HG03060 (cell line): Measurements from ENCODE around the gene DDX24.

ENCODE experiments used
- ATAC-seq: cut with Tn5 transposase; IDR thresholded peaks from one replicate; pipeline ENCODE4 v1.9.1; 2021; ENCODE audit warnings: low read depth, moderate number of reproducible peaks; ENCODE audit not compliant: unreplicated experiment

The DDX24 gene

DNA sequence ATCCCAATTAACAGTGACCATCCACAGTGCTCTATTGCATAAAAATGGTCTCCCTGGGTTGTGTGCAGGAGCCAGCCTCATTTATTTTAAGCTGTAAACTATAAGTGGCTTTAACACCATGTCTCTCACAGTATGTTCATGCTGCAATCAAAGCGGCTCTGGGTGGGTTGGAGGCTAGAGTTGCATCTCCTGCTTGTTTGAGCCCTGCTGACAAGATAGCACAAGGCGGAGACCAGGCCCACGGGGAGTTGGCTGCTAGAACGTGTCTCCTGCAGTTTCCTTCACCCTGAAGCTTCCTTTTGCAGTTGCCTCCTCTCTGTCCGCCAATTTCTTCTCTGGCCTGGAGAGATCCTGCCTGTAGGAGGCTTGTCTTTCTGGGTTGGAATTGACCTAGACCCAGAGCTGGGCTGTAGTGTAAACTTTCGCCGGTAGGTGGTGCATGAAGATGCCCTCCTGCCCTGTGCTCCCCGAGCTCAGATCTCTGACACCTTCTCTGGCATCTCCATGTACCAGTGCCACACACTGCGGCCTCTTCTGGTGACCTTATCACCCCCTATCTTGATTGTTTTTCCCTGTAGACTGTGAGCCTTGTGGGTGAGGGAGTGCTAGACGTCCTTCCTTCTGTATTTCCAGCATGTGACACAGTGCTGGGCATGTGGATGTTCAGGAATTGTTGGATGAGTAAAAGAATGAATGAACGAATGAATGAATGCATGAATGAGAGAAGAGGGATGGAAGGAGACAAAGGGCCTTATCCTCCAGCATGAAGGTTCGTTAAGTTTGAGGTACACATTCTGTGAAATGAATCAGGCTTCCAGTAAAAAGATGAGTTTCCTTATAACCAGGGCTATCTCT, 44.5 kb downstream of the DDX24 start:
- ATAC-seq = peak; percentile 69

DNA sequence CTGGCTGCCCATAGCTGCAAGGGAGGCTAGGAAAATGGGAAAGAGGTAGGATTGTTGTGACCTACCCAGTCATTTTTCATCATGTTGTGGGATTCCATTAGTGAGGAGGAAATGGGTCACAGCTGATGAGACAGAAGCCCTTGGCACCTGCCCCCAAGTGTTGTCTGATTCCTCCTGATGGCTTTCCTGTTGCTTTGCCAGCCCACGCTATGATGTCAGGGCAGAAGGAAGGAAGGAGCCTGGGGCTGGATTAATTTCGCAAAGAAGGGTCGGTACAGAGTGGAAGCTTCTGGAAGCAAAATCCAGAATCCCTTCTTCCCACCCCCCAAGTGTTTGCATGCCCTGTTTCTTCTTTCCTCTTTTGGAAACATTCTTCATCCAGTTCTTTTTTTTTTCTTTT, 46.1 kb downstream of the DDX24 start:
- ATAC-seq = no peak

DNA sequence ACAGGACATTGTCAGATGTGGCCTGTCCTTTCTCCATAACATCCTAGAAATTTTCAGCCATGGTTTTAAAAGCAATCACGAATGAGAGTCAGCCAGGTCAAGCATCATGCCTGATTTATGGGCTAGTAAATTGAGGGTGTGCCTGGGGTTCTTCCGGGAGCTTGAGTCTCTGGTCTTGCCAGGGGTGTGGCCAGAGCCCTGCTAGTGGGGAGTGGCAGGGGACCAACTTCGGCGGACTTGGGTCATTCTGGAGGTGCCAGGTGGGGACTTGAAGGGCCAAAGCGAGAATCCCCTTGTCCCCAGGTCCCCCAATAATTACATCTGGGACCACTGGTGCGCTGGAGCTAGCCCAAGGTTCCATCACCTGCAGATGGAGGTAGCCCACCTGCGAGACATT, 49.1 kb downstream of the DDX24 start:
- no peak for ATAC-seq

DNA sequence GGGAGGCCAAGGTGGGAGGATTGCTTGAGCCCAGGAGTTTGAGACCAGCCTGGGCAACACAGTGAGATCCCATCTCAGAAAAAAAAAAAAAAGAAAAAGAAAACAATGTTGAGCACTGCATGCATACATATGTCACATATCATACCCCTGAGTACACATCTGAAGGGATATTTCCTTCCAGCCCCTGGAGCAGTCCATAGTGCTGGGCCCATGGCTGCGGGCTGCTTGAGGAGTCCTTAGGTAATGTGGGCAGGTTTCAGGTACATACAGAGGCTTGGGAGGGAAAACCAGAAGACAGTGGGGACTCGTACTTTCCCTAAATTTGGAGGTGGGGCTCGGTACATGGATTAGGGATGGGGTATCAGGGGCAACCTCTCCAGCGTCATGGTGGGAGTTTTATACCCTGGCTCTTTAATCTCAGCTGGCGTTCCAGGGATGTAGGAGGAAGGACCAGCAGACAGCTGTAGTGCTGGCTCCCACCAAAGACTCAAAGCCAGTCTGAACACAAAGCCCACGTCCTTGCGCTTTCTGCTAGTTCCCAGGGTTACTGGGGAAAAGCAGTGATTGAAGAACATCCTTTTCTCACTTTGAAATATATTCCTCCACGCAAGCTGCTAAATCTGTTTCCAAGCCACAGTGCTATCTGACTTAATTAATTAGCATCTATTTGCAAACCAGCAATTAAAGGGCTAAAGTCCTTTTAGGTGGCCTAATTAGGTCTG, 49.7 kb downstream of the DDX24 start:
- ATAC-seq = no peak

DNA sequence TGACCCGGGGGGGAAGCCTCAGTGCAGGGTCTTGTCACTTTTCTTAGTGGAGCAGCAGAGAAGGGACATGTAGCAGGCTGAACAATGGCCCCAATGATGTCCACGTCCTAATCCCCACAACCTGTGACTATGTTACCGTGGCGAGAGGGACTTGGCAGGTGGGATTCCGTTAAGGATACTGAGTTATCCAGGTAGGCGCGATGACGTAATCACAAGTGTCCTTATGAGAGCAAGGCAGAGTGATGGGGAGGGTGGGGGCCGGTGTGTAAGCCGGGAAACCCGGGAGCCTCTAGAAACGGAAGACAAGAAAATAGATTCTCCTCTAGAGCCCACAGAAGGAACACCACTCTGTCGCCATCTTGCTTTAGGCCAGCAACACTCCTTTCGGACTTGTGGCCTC, 50.4 kb downstream of the DDX24 start:
- no peak for ATAC-seq

DNA sequence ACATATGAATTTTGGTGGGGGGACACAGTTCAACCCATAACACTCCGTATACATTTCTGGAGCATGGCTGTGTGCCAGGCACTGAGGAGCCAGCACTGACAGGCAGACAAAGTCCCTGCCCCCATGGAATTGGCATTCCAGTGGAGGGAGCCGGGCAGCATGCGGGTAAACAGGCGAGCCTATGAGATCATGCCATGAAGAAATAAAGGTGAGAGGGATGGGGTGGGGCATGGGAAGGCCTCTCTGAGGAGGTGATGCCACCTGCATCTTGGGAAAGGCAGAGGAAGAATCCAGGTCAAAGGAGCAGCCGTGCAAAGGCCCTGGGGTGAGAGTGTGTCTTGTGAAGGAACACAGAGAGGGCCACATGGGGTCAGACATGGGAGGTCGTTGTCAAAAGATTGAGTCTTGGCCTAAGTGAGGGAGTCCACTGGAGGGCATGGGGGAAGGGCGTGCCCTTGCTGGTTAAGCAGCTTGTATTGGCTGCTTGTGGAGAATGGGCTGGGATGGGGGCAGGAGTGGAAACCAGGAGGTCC, 51.3 kb downstream of the DDX24 start:
- ATAC-seq = no peak

DNA sequence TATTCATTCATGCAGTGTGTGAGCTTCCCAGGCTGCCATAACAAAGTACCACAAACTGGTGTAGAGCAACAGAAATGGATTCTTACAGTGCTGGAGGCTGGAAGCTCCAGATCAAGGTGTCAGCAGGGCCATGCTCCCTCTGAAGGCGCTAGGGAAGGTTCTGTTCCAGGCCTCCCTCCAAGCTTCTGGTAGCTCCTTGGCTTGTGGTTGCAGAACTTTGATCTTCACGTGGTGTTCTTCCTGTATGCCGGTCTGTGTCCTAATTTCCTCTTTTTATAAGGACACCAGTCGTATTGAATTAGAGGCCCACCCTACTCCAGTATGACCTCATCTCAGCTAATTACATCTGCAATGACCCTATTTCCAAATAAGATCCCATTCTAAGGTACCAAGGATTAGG, 51.7 kb downstream of the DDX24 start:
- ATAC-seq = no peak

DNA sequence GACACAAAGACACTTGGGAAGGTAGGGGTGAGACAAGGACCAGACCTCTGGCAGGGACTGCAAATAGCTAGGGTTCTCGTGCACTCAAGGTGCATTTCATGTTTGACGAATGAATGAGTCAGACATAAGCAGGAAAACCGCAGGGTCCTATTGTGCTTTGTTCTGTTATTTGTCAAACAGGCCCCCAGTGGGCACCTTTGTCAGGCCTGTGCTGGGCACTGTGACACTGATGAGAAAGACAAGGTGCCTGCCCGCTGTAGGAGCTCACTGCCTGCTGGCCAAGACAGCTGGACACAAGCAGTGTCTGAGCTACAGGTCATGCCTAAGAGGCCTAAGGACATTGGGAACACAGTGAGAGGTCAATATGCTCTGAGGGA, 52.6 kb downstream of the DDX24 start:
- peak; percentile 37 for ATAC-seq

DNA sequence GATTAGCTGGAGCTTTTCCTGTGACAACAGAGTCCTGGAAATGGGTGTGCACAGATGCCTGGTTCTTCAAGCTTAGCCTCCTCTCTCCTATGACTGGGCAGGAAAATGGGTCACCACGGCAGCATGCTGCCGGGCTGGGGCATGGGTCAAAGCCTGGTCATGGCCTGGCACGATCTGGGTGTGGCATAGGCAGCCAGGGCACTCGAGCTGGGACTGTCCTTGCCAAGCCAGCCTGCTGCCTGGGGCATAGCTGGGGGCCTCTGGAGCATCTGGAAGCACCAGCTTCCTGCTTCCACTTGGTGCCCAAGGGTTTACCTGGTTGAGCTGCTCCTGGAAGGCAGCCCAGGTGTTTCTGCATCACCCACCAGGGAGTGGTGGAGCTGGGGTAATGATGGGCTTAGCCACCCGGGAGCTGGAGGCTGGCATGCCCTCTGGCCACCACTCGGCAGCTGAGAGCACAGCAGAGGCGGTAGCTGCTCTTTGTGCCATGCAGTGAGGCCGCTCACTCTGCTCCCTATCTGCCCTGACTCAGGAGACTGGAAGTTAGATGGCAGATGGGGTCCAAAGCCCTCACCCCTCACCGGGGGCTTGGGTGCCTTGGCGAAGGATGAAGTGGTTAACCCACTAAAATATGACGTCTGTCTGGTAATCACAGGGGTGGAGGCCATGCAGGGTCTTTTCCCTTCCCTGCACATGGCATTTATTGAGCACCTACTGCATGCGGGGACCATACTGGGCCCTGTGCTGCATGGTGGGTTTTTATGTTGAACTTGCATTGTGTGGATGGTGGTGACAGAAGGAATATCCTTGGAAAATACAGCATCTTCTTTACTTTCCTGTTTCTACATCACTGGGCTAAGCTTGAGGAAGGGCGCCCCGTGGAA, 53.2 kb downstream of the DDX24 start:
- ATAC-seq = no peak

DNA sequence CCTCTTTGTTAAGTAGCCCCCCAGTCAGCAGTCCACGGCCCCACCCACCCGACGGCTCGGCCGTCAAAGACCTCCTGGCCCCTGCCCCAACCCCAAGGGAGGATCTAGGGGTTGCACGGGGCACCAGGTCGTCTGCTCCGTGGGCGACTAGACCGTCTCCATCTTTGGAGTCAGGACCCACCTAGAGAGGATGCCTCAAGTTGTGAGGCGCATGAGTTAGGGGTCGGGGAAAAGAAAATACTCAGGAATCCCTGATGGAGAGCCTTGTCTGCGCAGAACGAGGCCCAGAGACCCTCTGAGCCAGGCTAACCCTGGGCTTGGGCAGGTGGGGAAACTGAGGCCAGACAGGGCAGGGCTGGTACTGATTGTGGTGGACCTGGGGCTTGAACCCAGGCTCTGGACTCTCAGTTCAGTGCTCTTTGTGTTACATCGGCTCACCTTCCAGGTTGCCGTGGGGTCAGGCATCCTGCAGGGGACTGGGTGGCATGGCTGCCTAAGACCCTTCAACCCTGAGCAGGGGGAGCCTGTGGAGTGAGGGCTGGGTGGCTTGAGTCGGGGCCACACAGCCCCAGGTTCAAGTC, 54.0 kb downstream of the DDX24 start:
- ATAC-seq = no peak

DNA sequence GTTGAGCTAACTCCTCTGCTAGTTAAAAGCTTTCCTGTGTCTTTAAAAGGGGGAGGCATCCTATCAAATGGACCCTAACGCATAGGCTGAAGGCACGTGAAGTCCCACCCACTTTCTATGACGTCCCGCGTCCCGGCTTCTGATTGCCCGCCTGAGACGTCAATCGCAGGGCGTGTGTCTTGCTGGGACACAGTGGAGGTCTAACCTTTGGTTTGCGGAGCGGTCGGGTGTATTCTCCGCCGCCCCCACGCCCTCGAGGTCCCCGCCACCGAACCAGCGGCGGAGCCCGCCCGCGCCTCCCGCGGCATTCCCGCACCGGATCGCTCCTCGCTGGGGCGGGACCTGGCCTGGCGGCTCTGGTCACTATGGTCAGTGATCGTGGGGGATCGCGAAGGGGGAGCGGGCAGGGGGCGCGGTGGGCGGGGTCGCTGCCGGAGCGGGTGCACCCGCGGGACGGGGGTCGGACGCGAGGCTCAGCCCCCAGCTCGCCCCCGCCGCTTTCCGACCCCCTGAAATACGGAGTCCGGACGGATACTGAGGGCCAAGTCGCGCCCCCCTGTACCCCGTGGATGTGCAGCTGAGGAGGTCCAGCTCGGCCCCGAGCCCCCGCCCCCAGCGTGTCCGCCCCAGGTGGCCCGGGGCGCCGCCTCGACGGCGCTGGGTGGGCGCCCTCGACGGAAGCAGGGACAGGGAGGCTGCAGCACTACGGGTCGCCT, 54.7 kb downstream of the DDX24 start, which contains the start of gene OTUB2:
Gene OTUB2, plus strand, starts transcription at position 168 of the 716 bp plus-strand sequence. Its CDS starts 198 bp downstream, at position 366.
- ATAC-seq = peak; percentile 96

DNA sequence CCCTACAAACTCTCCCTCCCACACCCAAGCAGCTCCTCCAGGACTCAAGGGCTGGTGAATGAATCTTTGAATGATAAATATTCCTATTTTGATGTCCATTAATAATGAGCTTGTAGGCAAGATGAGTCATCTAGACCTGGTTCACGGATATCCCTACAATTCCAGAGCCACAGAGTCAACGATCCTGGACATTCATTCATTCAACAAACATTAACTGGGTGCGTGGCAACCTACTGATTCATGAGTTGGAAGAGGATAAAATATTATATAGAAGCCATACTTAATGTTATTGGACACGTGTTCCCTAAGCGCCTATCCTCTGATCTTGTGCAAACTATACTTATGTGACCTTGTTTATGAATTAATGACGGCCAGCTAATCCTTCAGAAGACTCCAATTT, 55.3 kb downstream of the DDX24 start:
- ATAC-seq = no peak

DNA sequence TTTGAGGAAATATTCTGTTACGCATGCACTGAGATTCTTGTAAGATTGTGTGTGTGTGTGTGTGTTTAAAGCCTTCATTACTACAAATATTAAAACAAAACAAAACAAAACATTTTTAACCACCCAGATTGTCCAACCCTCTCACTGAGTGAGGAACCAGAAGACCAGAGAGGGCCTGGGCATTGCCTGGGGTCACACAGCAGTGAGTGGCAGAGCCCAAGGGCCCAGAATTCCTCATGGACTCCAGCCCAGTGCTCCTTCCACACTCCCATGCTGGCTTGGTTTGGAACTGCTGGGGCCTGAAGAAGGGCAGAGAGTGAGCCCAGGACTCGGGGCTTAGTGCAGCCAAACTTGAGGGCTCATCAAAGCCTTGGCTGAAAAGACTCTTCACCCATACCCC, 56.5 kb downstream of the DDX24 start:
- ATAC-seq = no peak

DNA sequence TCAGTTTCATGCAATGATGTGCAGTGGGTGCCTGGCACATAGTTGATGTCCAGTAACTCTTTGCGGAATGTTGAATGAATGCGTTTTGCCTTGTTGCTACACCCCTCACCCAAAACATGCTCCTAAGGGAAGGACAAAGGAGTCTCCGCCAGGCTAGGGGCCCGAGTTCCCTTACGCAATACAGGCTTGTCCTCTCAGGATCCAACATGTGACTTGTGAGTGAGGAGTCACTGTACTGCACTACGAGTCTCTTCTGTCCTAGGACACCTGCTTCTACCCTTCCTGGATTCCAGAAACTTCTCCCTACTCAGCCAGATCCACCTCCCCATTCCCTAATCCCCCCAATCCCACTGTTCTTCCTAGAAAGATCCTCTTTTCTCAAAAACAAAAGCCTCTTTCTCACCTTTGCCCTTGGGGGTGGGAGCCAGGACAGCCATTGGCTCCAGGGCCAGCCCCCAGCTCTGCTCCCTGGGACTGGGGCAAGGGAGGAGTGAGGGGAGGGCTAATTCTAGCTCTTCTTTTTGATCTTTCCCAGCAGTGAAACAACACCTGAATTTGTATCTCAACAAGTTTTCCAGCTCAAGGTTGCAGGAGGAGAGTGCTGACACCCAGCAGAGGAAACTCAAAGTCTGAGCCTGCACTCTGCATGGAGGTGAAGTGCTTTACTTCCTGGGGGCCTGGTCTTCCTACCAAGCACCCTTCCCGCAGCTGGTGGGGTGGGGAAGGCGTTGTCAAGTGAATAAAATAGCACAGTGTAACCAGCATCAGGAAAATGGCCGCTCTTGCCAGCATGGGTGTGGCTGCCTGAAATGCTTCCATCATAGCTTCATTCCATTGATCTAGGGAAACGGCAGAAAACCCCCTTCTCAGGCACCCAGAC, 58.2 kb downstream of the DDX24 start:
- ATAC-seq = no peak

DNA sequence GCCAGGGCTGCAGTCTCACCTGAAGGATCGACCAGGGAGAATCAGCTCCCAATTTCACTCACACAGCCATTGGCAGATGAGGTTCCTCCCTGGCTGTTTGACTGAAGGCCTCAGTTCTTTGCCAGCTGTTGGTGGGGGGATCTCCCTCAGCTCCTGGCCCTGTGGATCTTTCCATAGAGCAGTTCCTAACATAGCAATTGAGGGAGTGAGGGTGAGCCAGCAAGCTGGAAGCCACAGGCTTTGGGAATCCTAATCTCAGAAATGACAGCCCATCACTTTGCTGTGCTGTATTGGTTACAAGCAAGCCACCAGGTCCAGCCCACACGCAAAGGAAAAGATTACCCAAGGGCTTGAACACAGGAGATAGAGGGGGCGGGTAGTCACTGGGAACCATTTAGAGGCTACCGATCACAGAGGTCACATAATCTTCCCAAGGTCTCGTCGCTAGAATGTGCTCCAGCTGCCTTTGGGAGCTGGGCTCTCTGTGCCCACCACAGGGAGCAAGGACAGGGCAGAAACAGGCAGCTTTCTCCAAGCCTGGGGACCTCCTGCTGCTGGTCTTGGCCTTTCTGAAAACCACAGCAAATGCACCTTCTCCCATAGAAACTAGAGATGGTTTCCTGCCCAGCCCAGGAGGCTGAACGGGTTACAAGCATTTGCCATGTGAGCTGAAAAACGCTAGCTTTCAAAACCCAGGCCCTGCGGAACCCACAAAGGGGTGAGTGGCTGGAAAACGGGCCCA, 59.4 kb downstream of the DDX24 start:
- ATAC-seq = no peak

DNA sequence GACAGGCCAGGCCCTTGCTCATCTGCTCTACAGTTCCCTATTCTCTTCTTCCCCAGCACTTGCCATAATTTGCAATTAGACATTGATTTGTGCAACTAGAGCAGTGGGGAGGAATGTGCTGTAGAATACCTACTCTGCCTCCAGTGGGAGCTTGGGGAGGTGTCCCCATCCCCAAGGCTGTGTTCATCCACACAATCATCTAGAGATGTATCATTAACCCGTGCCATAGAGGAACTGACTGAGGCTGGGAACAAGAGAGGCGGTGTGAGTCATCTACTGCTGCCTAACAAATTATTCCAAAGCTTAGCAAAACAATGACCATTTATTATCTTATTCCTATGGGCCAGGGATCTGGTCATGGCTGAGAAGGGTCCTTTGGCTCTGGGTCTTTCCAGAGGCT, 60.0 kb downstream of the DDX24 start:
- no peak for ATAC-seq

DNA sequence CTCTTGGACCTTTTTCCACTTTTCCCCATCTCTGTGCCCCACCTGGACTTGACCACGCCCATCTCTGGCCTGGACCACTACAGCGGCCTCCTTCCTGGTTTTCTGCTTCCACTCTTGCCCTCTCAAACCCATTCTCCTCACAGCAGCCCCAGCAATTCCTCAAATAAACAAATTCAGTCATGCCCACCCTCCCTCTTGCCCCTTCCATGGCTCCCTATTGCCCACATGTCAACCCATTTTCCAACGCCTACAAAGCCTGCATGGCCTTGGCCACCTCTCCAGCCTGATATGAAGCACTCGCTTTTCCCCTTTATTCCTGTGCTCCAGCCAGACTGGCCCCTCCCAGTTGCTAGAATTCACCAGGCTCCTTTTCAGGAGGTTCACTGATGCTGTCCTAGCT, 60.7 kb downstream of the DDX24 start:
- no peak for ATAC-seq

DNA sequence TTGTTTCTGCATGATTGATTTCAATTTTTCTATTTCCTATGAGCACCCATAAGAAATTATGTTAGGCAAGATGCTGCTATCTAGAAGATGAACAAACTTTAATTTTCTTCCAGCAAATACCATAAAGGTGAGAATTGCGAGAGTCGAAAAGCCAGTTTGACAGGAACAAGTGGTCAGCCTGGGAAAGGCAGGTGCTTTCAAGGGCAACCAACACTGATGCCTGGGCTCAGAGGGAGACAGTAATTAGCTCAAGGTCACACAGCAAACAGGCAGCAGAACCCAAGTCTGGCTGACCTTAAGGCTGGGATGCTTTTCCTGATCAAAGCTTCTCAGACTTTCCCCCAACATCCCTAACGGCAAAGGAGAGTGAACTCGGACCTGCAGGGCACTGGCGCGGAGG, 61.7 kb downstream of the DDX24 start:
- no peak for ATAC-seq
